HG03135 (cell line): ENCODE data around the gene HERC2.
"Not testable (repeated sequence)": the region's sequence is repeated elsewhere in the genome, so short reads cannot be mapped to it uniquely, and the experiment has no call there.

Experiments used
- ATAC-seq: cut with Tn5 transposase; IDR thresholded peaks from one replicate; pipeline ENCODE4 v1.9.1; 2021; ENCODE audit warnings: mild to moderate bottlenecking, moderate library complexity; ENCODE audit not compliant: unreplicated experiment

HERC2 gene

DNA sequence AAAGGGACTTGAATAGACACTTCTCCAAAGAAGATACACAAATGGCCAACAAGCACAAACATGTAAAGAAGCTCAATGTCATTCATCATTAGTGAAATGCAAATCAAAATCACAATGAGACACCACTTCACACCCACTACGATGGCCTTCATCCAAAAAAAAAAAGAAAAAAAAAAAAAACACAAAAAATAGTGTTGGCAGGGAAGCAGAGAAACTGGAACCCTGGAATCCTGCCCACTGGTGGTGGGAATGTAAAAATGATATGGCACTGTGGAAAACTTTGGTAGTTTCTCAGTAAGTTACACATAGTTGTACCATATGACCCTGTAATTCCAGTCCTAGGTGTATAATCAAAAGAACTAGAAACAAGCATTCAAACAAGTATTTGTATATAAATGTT lies 94.7 kb downstream of the HERC2 start:
- ATAC-seq, result not testable (repeated sequence)

DNA sequence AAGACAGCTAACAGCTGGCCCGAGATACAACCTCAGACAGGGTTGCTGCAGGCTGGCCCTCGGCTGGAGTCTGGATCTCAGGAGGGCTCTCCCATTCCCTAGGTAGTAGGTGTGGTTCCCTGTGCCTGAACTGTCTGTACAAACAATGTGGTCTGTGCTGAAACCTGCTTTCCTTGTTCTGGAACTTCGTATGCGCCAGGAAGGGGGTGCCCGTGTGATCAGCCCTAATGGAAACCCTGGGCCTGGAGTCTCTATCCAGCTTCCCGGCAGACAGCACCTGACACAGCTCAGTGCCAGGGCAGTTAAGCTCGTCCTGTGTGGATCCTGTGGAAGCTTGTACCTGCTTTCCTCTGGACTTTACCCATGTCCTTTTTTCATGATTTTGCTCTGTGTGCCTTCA lies 99.4 kb downstream of the HERC2 start:
- not testable (repeated sequence) for ATAC-seq

DNA sequence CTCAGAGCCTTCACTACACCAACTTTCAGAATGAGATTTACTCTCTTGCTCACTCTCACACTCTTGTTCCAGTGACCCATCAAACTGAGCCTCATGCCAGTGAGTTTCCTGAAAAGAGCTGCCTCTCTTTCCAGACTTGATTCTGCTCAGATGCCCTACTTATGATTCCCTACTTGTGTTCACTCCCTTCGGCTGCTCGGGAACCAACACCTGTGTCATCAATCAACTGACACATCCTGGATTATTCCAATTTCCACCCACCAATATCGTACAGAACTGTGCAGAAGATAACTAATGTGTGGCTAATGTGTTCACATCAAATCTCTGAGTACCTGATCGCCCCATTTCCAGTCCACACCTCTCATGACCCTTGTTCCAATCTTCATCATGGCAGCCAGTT lies 100.3 kb downstream of the HERC2 start:
- ATAC-seq, result not testable (repeated sequence)

DNA sequence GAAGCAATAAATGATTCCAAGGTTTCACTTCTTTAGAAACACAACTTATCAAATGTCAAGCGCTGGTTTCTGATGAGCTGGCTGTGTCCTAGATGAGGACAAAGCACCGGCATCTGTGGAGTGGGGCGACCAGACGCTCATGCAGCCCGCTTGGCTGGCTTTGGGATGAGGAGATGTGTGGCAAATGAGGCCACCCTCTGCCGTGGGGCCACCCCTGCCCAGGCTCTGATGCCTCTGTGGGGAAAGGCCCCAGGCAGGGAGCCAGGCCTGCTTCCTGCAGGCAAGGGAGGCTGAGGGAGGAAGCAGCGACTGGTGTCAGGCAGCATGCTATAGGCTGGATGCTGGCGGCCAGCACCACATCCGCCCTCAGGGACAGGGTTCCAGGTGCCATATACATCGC lies 102.9 kb downstream of the HERC2 start:
- ATAC-seq, result no peak

DNA sequence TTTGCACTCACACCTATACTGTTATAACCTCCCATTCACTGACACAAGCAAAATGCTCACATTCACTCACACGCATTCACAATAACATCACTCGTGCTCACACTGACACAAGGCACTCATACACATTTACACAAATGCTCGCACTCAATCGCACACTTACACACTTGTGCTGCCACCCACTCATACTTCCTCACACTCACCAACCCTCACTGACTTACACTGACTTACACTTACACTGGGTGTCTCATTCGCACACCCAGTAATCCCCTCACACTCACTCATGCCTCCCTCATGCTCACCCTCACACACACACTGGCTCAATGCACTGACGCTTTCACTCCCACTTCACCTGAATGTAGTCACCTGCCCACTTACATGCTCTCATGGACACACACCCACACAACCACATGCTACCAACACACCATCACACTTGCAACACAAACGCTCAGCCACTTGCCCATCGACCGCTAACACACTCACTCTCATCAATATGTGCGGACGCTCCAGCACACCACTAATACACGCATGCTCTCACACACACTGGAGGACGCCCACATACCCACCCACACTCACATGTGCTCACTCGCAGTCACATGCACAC lies 104.9 kb downstream of the HERC2 start:
- not testable (repeated sequence) for ATAC-seq

DNA sequence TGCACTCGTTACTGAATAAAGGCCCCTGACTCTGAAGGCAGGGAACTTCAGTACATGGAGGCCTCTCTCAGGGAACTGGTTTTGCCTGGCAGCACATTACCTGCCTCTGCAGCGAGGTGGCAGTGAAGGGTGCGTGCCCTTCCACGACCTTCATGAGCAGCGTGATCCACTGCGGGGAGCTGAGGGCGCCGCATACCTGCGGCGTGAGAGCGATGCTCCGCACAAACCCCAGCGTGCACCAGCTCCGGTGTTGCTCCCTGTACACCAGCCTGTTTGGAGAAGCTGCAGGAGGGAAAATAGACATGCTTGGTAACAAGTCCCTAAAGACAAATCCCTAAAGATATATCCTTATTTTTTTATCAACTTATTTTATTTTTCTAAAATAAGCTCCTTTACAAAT lies 106.5 kb downstream of the HERC2 start:
- not testable (repeated sequence) for ATAC-seq

DNA sequence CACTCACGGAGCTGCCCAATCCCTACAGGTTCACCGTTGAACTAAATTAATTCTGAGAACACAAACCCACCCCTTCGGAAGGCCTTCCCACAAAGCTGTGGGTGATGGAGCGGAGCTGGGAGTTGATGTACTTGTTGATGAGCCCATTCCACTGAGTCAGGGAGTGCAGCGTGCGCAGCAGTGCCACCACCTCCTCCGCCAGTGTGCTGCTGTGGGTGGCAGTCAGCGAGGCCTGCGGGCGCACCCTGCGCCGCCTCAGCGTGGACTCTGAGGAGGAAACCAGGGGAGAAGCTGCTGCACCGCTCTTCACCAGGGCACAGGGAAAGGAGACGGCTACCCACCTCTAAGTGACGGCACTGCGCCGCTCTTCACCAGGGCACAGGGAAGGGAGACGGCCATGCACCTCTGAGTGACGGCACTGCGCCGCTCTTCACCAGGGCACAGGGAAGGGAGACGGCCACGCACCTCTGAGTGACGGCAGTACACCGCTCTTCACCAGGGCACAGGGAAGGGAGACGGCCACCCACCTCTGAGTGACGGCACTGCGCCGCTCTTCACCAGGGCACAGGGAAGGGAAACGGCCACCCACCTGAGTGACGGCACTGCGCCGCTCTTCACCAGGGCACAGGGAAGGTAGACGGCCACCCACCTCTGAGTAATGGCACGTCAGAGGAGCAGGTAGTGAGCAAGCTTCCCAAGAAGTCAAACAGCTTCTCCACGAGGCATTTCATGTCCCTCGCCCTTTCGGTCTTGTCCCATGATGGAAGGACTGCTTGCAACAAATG lies 107.8 kb downstream of the HERC2 start:
- not testable (repeated sequence) for ATAC-seq

DNA sequence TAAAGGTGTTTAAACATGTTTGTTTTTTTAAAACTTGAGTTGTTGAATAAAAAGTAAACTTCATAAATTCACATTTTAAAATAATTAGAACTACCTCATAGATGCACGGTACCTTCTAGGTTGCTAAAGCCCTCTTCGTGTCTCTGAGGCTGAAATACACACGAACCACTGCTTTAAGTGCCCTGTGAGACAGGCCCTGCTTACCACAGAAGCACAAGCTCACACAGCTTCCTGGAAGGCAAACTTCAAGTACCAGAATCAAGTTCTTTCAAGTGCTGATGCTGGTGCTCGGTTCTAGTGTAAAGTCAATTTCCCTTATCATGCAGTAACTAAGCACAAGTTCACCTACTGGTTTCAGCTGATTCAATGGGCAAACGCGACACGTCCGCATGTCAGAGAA lies 108.6 kb downstream of the HERC2 start:
- not testable (repeated sequence) for ATAC-seq

DNA sequence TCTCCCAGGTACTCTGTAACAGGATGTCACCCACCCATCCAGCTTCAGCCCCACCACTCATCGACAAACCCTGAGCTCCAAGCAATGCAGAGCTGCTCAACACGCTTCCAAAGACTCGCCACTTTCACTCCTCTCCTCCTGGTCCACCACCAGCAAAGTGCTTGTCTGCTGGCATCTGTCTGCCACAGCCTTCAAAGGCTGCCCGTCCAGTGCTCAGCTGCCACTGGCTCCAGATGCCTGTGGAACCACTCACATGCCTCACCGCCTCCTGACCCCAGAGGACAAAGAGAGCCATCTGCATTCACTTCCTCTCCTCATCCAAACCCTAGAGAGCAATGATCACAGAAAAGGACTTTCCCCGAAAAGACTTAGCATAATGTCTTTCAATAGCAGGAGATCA lies 113.4 kb downstream of the HERC2 start:
- no peak for ATAC-seq

DNA sequence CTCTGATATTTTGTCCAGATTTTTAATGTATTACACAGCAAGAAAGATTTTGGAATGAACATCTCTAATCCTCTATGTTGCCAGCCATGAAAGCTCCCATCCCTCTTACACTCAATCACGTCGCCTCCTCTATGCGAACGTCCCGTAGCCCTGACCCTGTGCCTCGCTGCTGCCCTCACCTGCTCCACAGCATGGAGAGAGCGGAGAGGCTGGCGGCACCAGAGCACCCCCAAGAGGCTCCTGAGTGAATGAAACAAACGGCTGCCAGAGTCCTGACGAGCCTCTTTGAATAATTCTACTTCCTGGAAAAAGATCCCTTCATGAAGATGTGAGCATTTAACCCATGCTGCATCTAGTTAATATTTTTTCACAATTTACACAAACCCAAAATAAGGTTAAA lies 116.3 kb downstream of the HERC2 start:
- not testable (repeated sequence) for ATAC-seq

DNA sequence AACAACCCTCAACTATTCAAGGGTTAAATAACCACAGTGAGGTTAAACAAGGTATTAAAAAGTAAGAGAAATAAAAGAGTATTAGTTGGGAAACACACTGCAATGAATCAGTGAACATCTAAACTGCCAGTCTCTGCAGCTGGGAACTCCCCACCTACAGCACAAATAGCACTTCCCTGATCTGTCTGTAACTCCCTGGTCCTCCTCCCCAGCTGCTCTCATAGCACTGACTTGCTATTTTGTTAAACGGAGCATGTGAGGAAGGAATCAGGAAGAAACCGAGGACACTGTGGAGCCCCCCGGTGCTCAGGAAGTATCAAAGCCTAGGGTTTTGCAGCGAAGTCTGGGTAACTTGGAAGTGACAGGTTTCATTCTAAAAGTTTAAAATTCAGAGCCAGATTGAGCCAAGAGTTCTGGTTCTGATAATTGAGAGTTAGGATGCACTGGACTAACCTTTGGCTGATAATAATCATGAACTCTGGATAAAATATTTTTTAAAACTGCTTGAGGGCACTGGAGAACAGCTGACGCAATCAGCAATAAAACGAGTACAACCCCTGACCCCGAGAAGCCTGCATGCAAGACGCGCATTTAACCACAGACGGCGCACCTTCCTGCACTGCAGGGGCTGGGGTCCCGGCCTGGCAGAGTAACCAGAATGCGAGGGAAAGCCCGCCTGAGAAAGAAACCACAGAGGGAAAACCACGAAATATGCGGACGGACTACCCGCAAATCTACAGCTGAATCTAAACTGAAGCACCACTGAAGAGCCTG lies 118.7 kb downstream of the HERC2 start:
- not testable (repeated sequence) for ATAC-seq

DNA sequence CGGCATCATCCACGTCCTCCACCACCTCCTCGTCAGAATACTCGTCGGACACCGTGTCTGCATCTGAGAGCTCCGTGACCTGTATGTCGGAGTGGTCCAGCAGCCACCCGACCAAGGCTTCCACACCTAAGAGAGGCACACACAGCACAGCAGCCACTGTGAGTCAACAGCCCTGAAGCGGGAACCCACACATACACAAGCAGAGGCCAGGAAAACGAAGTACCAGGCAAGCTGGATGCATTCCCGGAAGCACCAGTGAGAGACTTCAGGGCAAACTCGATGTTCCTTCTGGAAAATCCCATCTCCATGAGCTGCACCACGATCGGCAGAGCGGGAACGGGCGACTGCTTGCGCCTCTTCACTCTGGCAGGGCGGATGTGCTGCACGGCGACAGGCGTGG lies 119.9 kb downstream of the HERC2 start:
- ATAC-seq, result not testable (repeated sequence)

DNA sequence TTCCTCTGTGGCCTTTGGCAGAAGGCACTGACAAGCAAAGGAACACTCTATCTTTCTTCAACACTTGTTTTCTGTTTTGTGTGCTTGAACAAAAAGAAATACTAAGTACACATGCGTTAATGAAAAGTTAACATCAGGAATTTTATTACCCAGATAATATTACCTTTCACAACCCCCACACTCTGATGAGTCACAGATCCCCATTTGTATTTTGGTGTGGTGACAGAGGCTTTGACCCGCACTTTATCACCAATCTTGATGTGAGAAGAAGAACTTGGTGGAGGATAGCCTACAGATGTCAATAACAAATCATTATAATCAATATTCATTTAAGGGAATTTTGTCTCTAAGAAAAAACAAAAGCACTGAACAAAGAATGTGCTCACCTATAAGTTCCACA lies 123.8 kb downstream of the HERC2 start:
- ATAC-seq, result not testable (repeated sequence)

DNA sequence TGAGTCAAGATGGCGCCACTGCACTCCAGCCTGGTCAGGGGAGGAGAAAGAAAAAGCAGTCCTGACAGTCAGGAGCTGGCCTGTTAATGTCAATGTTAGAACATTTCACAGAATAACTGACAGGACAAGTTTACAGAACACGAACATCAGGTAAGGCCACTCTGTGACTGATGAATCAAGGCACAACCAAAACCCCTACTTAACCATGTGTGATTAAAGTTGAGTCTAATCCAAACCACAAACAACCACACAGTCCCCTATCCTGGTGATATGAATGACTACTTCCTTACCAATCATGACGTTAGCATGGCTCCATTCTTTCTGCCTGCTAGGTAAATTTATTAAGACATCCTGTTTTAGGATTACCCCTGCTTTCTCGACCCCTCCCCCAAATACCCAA lies 124.3 kb downstream of the HERC2 start:
- ATAC-seq, result not testable (repeated sequence)

DNA sequence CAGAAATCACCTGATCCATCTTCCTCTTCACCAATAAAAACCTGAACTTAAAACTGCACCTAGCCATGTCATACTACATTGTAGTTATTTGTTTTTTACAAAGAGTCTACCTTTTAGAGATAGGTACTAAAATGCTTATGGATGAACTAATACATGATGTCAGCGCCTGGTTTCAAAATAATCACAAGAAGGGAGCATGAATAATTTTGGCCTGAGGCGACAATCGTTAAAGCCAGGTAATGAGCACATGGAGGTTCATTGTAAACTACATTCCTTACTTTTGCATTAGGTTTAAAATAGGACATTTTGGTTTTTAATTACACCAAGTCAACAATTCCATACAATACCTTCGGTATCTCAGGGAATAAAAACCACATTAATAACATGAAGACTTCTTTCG lies 125.4 kb downstream of the HERC2 start:
- not testable (repeated sequence) for ATAC-seq

DNA sequence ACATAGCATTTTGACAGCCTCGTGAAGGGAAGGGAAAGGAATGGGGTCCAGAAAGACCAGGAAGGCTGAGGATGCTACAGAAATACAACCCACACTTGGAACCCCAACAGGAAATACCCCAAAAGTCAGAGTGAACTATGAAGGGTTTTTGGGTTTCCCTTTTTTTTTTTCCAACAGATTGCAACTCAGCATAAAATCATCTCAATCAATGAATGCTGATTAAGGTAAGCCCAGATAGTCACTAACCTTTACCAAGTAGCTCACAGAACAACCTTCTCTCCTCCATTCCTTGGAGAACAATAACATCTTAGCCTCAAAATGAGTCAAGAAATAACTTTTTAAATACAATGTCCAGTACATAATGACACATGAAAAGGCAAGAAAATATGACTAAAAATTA lies 129.2 kb downstream of the HERC2 start:
- ATAC-seq, result no peak

DNA sequence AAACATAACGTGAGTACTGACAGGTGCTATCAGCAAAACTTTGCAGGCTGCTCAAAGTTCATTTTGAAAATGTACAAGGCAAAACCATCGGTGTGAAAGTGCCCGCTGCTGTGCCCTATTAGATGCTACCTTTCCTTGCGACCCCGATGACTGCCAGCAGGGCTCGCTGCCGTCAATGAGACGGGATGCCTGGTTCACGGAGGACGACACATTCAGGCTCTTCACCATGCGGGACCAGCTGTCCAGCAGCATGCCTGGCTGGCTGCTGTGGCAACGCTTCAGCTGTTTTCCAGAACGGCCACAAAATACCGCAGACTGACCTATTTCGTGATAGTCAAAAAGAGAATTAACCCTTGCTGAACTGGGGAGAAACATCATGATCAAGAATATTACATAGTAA lies 130.1 kb downstream of the HERC2 start:
- no peak for ATAC-seq

DNA sequence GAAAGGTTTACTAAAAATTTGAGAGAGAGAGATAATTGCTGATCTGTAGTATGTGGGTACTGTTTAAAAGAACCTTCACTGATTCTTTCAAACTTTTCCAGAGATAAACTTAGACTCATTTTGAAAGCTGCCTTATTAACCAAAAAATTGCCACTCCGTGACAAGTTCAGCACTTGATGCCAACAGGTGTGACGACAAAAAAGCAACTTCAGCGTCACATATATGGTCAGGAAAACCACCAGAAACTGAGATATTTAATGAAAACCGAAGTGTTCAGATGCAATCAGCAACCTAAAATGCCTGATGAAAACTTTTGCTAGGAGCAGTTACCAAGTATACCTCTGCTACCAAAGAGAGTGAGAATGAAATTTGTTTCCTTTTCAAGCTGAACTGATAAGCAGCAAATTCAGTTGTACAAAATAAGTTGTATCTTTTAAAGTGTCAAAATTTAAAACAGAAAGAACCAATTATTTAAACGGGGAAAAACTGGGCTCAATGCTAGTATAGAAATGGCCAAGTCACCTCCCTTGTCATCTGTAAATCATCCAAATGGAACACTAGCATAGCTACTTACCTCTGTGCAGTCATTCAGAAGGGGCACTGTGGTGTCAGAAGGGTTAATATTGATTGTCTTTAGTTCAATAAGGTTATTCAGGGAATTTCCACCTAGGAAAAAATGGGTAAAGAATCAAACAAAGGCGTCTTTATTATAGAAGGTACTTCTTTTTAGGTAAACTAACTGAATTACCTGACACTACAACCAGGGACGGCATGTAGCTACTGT lies 131.4 kb downstream of the HERC2 start:
- no peak for ATAC-seq

DNA sequence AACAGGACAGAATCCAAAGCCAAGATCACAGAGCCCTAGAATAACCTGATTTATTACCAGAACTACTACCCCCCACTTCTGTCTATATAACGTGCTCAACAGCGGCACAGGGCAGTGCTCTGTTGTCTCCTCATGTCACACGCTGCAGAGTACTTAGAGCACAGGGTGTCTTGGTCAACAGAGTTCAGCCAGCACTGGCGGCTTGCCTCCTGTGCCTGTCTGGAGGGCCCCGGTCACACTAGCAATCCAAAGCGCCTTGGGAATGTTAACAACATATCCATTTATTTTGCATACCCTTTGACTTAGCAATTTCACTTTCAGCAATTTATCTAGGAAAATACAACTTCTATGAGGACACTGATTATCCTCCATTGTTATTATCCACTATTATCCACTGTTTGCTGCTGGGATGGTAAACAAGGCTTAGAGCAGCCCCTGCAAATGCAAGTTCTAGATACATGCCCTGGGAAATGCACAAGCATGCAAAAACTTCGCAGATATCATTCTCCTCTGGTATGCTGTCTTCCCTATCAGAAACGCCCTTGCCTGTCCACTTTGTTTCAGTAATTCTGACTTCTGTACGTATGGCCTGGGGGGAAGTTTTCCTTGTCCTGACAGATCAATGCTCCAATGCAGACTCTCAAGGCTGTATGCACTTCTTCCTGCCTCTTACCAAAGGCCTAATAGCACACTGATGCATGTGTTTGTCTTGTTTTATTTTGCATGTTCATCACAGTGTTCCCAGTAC lies 136.7 kb downstream of the HERC2 start:
- no peak for ATAC-seq

DNA sequence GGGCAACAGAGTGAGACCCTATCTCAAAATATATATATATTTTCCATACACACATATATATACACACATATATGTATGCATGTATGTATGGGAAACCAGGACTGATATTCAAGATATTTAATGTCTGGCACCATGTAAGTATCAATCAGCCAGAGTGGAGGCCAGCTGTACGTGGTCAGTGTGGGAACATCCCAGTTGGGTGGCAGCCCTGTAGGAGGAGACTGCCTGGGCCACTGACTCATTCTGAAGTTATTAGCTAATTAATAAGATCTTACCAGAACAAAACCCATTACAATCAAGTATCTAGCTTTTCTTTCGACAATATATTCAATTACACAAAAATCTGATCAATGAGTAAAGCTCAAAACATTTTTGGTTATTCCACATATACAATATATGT lies 137.8 kb downstream of the HERC2 start:
- ATAC-seq, result no peak
